ENCODE data around the gene OCLN. TPM values are rescaled to one million over a fixed set of nuclear protein-coding genes. Genes with fewer than 3 reads are reported as not detected.
"Not testable (repeated sequence)": the region's sequence is repeated elsewhere in the genome, so short reads cannot be mapped to it uniquely, and the experiment has no call there.

OCLN gene
- total RNA-seq, 2 experiments from 2014 or later = 2.6 to 3.3 TPM

DNA sequence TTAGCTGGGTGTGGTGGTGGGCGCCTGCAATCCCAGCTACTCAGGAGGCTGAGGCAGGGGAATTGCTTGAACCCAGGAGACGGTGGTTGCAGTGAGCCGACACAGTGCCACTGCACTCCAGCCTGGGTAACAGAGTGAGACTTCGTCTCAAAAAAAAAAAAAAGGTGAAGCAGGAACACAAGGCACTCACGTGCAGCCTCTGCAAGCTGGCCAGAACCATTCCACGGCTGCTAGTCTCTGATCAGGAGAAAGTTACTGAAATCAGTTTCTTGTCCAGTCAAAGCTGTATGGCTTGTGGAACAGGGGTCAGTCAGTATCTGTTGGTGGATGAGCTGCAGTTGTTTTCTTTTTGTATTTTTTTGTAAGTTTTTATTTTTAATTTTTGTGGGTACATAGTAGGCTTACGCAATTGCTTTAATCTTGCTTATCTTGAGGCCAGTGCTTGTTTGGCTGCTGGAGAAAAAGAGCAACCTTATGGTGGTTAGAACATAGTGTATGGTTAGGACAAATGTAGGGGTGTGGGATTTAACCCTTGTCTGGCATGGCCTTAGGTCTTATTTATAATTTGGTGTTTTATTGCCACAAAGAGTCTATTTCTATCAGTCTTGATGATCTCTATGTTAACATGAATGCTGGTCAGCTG is 34.7 kb downstream of the OCLN start:
- DNase-seq = no peak
- POLR2A ChIA-PET = no interaction called here
- no peaks in the 10 kb centered on the region for H3K9me3 Mint-ChIP-seq

DNA sequence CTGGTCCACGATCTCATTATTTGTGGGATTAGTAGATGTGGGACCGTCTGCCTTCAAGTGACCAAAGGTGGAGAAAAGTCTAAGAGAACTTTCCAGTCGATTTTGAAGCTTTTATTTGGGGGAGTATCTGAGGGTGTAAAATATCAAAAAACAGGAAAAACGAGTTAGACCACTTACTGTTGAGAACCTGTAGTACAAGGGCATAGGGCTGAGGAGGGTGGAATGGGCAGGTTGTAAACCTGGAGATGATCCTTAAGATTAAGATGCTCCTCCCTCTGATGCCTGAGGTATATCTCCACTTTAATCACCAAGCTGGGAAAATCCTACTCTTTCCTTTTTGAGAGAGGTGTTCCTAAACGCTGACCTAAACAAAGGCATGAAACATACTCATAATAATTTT is 35.4 kb downstream of the OCLN start:
- POLR2A ChIA-PET = no interaction called here
- H3K36me3 Mint-ChIP-seq = no peaks in the 10 kb centered on the region
- no peak overlapping the region for H3K4me3 Mint-ChIP-seq
- no peaks in the 10 kb centered on the region for H3K4me1 Mint-ChIP-seq
- no peak for DNase-seq
- H3K27ac Mint-ChIP-seq = no peak overlapping the region
- H3K27me3 Mint-ChIP-seq = peaks cover 10% of the 10 kb centered on the region
- no peak for ATAC-seq (ENCODE audit: low read depth)
- no peaks in the 10 kb centered on the region for H3K9me3 Mint-ChIP-seq

More for the DNA sequence above, 34.7 kb downstream of the OCLN start:
- Mint-ChIP-seq H3K4me3 (no peak overlapping the region), H3K27ac (no peak overlapping the region), H3K4me1 (no peaks in the 10 kb centered on the region), H3K36me3 (no peaks in the 10 kb centered on the region), H3K27me3 (peaks cover 11% of the 10 kb centered on the region)
- no peak for ATAC-seq (ENCODE audit: low read depth)

- Mint-ChIP-seq H3K36me3 (no peaks in the 10 kb centered on the region), H3K27me3 (peaks cover 10% of the 10 kb centered on the region), H3K9me3 (no peaks in the 10 kb centered on the region), H3K4me1 (no peaks in the 10 kb centered on the region), H3K4me3 (no peak overlapping the region), H3K27ac (no peak overlapping the region)
- ATAC-seq (ENCODE audit: low read depth) = no peak
- DNase-seq = no peak
- POLR2A ChIA-PET = no interaction called here
Observed at GRCh38 chr5:69528609-69529008, 36.0 kb downstream of the OCLN start.

DNA sequence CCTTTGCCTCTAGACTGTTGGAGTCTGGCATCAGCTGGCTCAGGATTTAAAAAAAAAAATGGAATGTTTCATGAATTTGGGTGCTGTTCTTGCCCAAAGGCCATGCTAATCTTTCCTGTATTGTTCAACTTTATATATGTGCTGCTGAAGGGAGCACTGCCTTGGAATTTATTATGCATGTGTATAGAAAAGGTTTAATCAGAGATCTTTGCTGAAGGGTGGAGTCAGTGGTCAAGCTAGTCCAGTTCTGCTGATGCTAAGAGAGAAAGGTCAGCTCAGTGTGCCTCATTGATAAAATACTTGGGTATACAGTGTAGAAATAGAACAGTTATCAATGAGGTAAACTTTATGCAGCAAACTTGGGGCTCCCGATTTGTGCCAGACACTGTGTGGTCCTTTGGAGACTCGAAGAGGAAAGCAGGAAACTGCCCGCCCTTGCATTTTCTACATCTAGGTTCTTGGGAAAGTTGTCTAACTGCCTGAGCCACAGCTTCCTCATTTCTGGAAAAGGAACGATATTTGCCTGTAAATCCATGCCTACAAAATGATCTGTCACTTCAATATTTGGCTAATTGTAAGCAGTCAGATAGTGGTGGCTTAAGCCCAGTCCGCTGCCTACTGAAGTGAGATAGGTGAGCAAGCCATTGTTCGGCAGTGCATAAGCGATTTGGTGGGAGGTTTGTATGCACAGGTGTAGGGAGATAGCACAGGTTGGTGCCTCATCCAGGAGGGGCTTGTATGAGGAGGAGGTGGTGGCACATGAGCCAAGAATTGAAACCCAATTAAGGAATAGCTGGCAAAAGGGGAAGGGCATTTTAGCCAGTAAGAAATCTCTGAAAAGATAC is 38.2 kb downstream of the OCLN start:
- POLR2A ChIA-PET = no interaction called here
- H3K36me3 Mint-ChIP-seq = no peaks in the 10 kb centered on the region
- peaks cover 10% of the 10 kb centered on the region for H3K27me3 Mint-ChIP-seq
- no peaks in the 10 kb centered on the region for H3K4me1 Mint-ChIP-seq
- no peak overlapping the region for H3K4me3 Mint-ChIP-seq
- no peak overlapping the region for H3K27ac Mint-ChIP-seq
- no peaks in the 10 kb centered on the region for H3K9me3 Mint-ChIP-seq
- ATAC-seq (ENCODE audit: low read depth) (no peak), DNase-seq (no peak)

DNA sequence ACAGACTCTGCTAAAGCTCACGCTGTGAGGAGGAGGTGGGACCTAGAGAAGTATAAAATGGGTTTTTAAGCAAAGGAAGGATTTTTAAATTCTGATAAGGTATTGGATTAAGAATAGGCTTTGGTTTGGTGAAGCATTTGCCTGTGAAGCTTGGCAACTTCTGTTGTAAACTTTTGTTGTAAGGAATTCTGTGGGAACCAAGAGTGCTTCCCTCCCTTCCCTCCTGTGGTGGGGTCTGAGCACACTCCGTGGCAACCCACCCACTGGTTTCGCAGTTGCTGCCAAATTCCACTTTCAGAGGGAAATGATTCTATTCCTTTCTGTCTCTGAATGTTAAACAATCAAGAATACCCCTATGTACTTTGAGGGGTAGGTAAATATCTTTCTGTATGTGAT is 38.8 kb downstream of the OCLN start:
- ATAC-seq (ENCODE audit: low read depth) = no peak
- no peak overlapping the region for H3K27ac Mint-ChIP-seq
- no peaks in the 10 kb centered on the region for H3K9me3 Mint-ChIP-seq
- H3K4me1 Mint-ChIP-seq = no peaks in the 10 kb centered on the region
- no peak for DNase-seq
- no peaks in the 10 kb centered on the region for H3K36me3 Mint-ChIP-seq
- H3K4me3 Mint-ChIP-seq = no peak overlapping the region
- POLR2A ChIA-PET = no interaction called here
- H3K27me3 Mint-ChIP-seq = peaks cover 10% of the 10 kb centered on the region

DNA sequence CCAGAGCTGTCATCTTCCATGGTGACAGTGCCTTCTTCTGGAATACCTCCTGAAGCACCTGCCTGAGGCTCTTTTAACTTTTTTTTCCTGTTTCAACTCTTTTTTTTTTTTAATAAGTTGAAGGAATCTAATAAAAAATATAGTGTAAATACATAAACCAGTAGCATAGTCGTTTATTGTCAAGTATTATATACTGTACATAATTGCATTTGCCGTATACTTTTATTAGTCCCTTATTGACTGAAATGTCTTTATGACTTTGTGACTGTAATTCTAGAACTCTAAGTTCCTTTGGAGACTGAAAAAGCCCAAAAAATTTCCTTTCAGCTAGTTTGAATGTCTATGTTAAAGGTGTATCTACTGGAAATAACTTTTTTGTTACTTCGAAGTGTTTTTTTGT is 45.3 kb downstream of the OCLN start:
- H3K27me3 Mint-ChIP-seq; H3K9me3 Mint-ChIP-seq; DNase-seq; H3K27ac Mint-ChIP-seq; H3K4me3 Mint-ChIP-seq; ATAC-seq (ENCODE audit: low read depth); H3K36me3 Mint-ChIP-seq; H3K4me1 Mint-ChIP-seq; POLR2A ChIA-PET: not testable (repeated sequence)

DNA sequence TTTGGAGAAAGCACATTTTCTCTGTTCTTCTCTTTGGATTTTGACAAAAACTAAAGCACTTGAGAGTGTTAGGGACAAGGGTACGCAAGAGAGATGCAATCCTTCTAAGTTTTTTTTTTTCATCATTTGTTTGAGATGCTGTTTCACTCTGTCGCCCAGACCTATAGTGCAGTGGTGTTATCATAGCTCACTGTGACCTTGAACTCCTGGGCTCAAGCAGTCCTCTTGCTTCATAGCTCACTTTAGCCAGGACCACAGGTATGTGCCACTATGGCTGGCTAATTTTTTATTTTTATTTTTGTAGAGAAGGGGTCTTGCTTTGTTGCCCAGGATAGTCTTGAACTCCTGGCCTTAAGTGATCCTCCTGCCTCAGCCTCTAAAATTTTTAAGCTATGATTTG is 46.1 kb downstream of the OCLN start:
- DNase-seq; H3K27ac Mint-ChIP-seq; POLR2A ChIA-PET; H3K4me3 Mint-ChIP-seq; H3K36me3 Mint-ChIP-seq; H3K27me3 Mint-ChIP-seq; H3K9me3 Mint-ChIP-seq; ATAC-seq (ENCODE audit: low read depth); H3K4me1 Mint-ChIP-seq: not testable (repeated sequence)

- DNase-seq; H3K36me3 Mint-ChIP-seq; ATAC-seq (ENCODE audit: low read depth); POLR2A ChIA-PET; H3K4me3 Mint-ChIP-seq; H3K27ac Mint-ChIP-seq; H3K4me1 Mint-ChIP-seq; H3K27me3 Mint-ChIP-seq; H3K9me3 Mint-ChIP-seq: not testable (repeated sequence)
Observed at GRCh38 chr5:69541347-69541746, 48.8 kb downstream of the OCLN start.

- H3K27ac Mint-ChIP-seq; ATAC-seq (ENCODE audit: low read depth); H3K9me3 Mint-ChIP-seq: not testable (repeated sequence)
Observed at GRCh38 chr5:69542838-69543618, 50.4 kb downstream of the OCLN start.

DNA sequence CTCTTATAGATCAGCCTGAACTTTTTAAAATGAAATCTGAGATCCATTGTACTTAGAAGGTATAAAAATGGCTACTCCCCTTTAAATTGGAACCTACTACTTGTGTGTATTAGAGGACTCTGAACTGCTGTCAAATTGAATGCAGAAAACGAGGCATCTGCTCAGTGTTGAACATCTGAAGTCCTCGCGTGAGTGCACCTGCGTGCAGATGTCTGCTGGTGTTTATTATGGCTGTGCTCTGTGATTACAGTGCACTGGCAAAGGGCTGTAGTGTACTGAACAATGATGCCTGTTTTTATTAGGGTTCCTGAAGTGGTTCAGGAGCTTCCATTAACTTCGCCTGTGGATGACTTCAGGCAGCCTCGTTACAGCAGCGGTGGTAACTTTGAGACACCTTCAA is 52.0 kb downstream of the OCLN start:
- POLR2A ChIA-PET, H3K4me1 Mint-ChIP-seq, H3K27me3 Mint-ChIP-seq: not testable (repeated sequence)

More at GRCh38 chr5:69542838-69543618, 50.4 kb downstream of the OCLN start:
- POLR2A ChIA-PET, H3K4me3 Mint-ChIP-seq, H3K27me3 Mint-ChIP-seq, H3K4me1 Mint-ChIP-seq, H3K36me3 Mint-ChIP-seq, DNase-seq: not testable (repeated sequence)

GRCh38 chr5:69559908-69560330 is 67.3 kb downstream of the OCLN start, which contains the start of gene GTF2H2C:
TSS of gene GTF2H2C (plus strand) at chr5:69560191. CDS start at chr5:69565133, 4,942 bp downstream.
- peak within 1 kb of the TSS; percentile 92 for H3K4me3 Mint-ChIP-seq
- H3K27me3 Mint-ChIP-seq, POLR2A ChIA-PET: not testable (repeated sequence)

More for the DNA sequence above, 52.0 kb downstream of the OCLN start:
- H3K27ac Mint-ChIP-seq; H3K4me3 Mint-ChIP-seq; H3K9me3 Mint-ChIP-seq; ATAC-seq (ENCODE audit: low read depth); DNase-seq; H3K36me3 Mint-ChIP-seq: not testable (repeated sequence)

GRCh38 chr5:69560587-69561431 is 68.2 kb downstream of the OCLN start:
- ATAC-seq (ENCODE audit: low read depth) = not testable (repeated sequence)

More at GRCh38 chr5:69559908-69560330, 67.3 kb downstream of the OCLN start, which contains the start of gene GTF2H2C:
- not testable (repeated sequence) for H3K9me3 Mint-ChIP-seq, H3K4me1 Mint-ChIP-seq, H3K36me3 Mint-ChIP-seq
- H3K27ac Mint-ChIP-seq = peak within 1 kb of the TSS; percentile 89
- ATAC-seq (ENCODE audit: low read depth) (peak; percentile 99), DNase-seq (peak; percentile 74)

DNA sequence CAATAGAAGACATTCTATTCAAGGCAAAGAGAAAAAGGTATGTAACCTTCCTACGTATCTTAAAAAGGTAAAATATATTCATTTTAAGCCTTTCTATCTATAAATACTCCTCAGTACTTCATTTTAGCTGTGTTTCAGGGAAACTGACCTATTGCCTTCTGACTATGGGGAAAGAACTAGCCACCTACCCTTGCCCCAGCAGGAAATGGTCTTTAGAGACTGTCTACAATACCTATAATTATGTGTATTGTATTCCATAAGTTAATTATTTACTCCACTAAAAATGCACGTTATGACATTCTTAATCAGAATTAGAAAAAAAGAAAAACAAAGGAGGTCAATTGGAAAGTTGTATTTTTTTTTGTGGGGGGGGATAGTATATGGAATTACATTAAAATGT is 73.6 kb downstream of the OCLN start:
- ATAC-seq (ENCODE audit: low read depth); H3K9me3 Mint-ChIP-seq; H3K27ac Mint-ChIP-seq; H3K36me3 Mint-ChIP-seq; H3K27me3 Mint-ChIP-seq; H3K4me1 Mint-ChIP-seq; POLR2A ChIA-PET; H3K4me3 Mint-ChIP-seq; DNase-seq: not testable (repeated sequence)

More at GRCh38 chr5:69560587-69561431, 68.2 kb downstream of the OCLN start:
- DNase-seq, H3K9me3 Mint-ChIP-seq, H3K36me3 Mint-ChIP-seq, H3K27me3 Mint-ChIP-seq, POLR2A ChIA-PET, H3K27ac Mint-ChIP-seq, H3K4me1 Mint-ChIP-seq: not testable (repeated sequence)
- H3K4me3 Mint-ChIP-seq = peak overlapping the region; percentile 70
